Stimulated activated naive B cell treated with anti-CD40 and anti-IgM and Interleukin-4, amounts not matched to agents 10 μg/mL and 1 μg/mL and 100 μg/mL, for 72 hours (primary cell): Measurements from ENCODE around the gene APBB1.
A peak's percentile ranks its signal among the peaks of the same experiment; 100 is the strongest.

Source experiments
- ATAC-seq, 2 donors: fragments of 150-1000 bp; cut with Tn5 transposase; replicated peaks; 2 replicates each; pipeline ENCODE4 v1.10.0; 2021; ENCODE audit warnings: moderate library complexity in 1 of 2
- DNase-seq: peaks from one replicate; pipeline ENCODE4 v3.0.0; 2021
- H3K27ac Mint-ChIP-seq: one replicate; pipeline ENCODE4 v1.8.0; 2022; ENCODE audit warnings: mild to moderate bottlenecking, mixed read lengths
- H3K27me3 Mint-ChIP-seq, 2 donors: one replicate each; pipeline ENCODE4 v1.8.0; 2022; ENCODE audit warnings: mixed read lengths in 2 of 2
- H3K36me3 Mint-ChIP-seq, 2 donors: one replicate each; pipeline ENCODE4 v1.8.0; 2022; ENCODE audit warnings: mixed read lengths in 2 of 2, mild to moderate bottlenecking in 1 of 2
- H3K4me1 Mint-ChIP-seq, 2 donors: one replicate each; pipeline ENCODE4 v1.8.0; 2022; ENCODE audit warnings: mixed read lengths in 2 of 2, mild to moderate bottlenecking in 1 of 2
- H3K4me3 Mint-ChIP-seq, 2 donors: one replicate each; pipeline ENCODE4 v1.8.0; 2022; ENCODE audit warnings: mild to moderate bottlenecking in 2 of 2, mixed read lengths in 2 of 2, moderate library complexity in 1 of 2
- H3K9me3 Mint-ChIP-seq, 2 donors: one replicate each; pipeline ENCODE4 v1.8.0; 2022; ENCODE audit warnings: mixed read lengths in 2 of 2, mild to moderate bottlenecking in 1 of 2

APBB1 gene

DNA sequence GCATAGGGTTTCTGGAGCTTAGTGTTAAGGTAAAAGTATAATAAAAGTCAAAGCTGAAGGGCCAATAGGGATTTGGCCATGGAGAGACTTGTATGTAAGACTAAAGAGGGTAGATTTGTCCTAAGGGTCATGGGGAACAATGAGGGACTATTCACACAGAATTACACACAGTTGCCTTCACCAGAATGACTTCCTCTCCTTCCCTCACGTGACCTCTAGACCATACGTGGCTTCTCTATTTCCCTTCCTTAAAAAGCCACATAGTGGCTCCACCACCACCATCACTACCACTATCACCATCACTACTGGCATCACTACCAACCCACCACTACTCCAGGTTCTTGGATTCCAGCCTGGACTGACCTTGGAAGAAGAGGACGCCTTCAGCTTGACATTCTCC, 19.1 kb upstream of the APBB1 start:
- DNase-seq, result no peak
- H3K4me1 Mint-ChIP-seq, result peaks cover 7 to 9% of the 10 kb centered on the region in 2 donors
- H3K9me3 Mint-ChIP-seq, result no peaks in the 10 kb centered on the region
- no peaks in the 10 kb centered on the region for H3K36me3 Mint-ChIP-seq
- peak; percentile 62 to 63 for ATAC-seq
- H3K27ac Mint-ChIP-seq, result no peak overlapping the region
- no peaks in the 10 kb centered on the region for H3K27me3 Mint-ChIP-seq
- no peak overlapping the region for H3K4me3 Mint-ChIP-seq

GRCh38 chr11:6437423-6437822, 18.5 kb upstream of the APBB1 start:
- no peak overlapping the region for H3K27ac Mint-ChIP-seq
- no peak for DNase-seq
- ATAC-seq, result no peak
- peaks cover 7 to 9% of the 10 kb centered on the region in 2 donors for H3K4me1 Mint-ChIP-seq
- H3K27me3 Mint-ChIP-seq, result no peaks in the 10 kb centered on the region
- no peak overlapping the region for H3K4me3 Mint-ChIP-seq
- no peaks in the 10 kb centered on the region for H3K9me3 Mint-ChIP-seq
- no peaks in the 10 kb centered on the region for H3K36me3 Mint-ChIP-seq

DNA sequence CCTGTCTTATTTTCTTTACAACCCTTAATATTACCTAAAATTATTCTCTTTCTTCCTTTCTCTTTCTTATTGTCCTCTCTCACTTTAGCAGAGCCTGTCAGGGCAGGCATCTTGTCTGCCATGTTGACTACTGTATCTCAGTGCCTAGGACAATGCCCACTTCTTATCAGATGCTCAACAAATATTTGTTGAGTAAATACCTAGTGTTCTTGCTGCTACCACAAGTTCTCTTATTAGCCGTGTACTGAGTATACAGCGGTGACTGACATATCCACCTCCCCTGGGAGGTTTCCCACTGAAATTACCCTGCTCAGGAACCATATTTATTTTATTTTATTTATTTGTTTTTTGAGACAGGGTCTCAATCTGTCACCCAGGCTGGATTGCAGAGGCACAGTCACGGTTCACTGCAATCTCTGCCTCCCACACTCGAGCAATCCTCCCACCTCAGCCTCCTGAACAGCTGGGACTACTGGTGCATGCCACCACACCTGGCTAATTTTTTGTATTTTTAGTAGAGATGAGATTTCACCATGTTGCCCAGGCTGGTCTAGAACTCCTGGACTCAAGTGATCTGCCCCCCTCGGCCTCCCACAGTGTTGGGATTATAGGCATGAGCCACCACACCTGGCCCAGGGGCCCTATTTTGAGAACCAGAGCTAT, 15.2 kb upstream of the APBB1 start:
- Mint-ChIP-seq H3K27me3 (no peaks in the 10 kb centered on the region), H3K36me3 (no peaks in the 10 kb centered on the region), H3K4me1 (peaks cover 7 to 9% of the 10 kb centered on the region in 2 donors), H3K9me3 (no peaks in the 10 kb centered on the region), H3K4me3 (no peak overlapping the region), H3K27ac (no peak overlapping the region)
- DNase-seq, result no peak
- ATAC-seq, result peak in 1 of 2 donors; percentile 47

GRCh38 chr11:6431861-6432260, 13.0 kb upstream of the APBB1 start:
- H3K27ac Mint-ChIP-seq, result no peak overlapping the region

GRCh38 chr11:6427516-6427915, 8.6 kb upstream of the APBB1 start:
- no peaks in the 10 kb centered on the region for H3K9me3 Mint-ChIP-seq
- no peak overlapping the region for H3K4me3 Mint-ChIP-seq
- no peaks in the 10 kb centered on the region for H3K36me3 Mint-ChIP-seq
- DNase-seq (no peak), ATAC-seq (no peak)
- peaks cover 17 to 21% of the 10 kb centered on the region in 2 donors for H3K27me3 Mint-ChIP-seq
- no peak overlapping the region for H3K27ac Mint-ChIP-seq
- no peaks in the 10 kb centered on the region for H3K4me1 Mint-ChIP-seq

More at GRCh38 chr11:6431861-6432260, 13.0 kb upstream of the APBB1 start:
- Mint-ChIP-seq H3K4me3 (no peak overlapping the region), H3K36me3 (no peaks in the 10 kb centered on the region), H3K9me3 (no peaks in the 10 kb centered on the region), H3K4me1 (peaks cover 7 to 9% of the 10 kb centered on the region in 2 donors), H3K27me3 (no peaks in the 10 kb centered on the region)
- ATAC-seq (no peak), DNase-seq (no peak)

GRCh38 chr11:6420677-6421076, 1.8 kb upstream of the APBB1 start:
- Mint-ChIP-seq H3K9me3 (no peaks in the 10 kb centered on the region), H3K4me3 (no peak overlapping the region), H3K27me3 (peaks cover 27 to 33% of the 10 kb centered on the region in 2 donors), H3K27ac (no peak overlapping the region), H3K36me3 (no peaks in the 10 kb centered on the region), H3K4me1 (peaks cover 0 to 2% of the 10 kb centered on the region in 2 donors)
- DNase-seq (no peak), ATAC-seq (no peak)

DNA sequence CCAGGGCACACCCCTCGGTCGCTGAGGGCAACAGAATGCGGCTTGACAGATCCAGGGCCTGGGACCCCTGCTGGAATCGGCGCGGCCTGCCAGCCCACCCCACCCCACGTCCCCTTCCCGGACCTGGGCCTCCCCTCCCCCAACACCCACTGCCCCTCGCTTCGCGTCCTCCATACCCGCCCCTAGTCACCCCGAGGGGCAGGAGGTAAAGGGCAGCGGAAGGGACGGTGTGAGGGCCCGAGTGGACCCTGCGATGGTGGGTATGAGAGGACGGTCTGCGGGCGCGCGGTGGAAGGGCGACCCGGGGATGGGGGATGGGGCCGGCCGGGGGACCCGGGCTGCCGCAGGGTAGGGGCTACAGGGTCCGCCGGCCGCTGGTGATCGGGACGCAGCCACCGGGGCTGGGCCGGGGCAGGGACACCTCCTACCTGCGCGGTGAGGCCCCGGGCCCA, 311 bp downstream of the APBB1 start:
- ATAC-seq (peak; percentile 35 to 43), DNase-seq (no peak)
- Mint-ChIP-seq H3K36me3 (no peaks in the 10 kb centered on the region), H3K27me3 (peaks cover 15 to 17% of the 10 kb centered on the region in 2 donors), H3K4me3 (no peak overlapping the region), H3K27ac (no peak overlapping the region), H3K9me3 (no peaks in the 10 kb centered on the region), H3K4me1 (peaks cover 0 to 2% of the 10 kb centered on the region in 2 donors)

DNA sequence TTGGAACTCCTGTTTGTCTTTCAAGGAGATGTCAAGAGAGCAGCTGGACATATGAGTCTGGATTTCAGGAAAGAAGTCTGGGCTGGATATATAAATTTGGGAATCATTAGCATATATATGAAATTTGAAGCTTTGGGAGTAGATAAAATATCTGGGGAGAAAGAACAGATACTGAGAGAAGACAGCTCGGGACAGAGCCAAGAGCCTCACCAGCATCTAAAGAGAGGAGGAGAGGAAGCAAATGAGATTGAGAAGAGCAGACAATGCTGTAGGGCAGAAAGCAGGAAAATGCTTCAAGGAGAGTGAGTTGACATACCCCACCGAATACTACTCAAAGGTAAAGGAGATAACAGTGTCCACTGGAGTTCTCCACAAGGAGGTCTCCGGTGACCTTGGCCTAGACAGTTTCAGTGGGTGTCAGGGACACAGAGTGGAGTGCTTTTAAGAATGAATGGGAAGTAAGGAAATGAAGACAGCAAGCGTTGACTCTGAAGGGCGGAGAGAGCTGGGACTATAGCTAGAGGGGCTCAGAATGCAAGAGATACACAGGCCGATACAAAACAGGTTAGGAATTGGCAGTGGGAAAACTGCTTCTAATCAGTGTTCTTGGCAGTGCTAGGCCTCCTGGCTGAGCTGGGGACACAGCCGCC, 862 bp downstream of the APBB1 start:
- peaks cover 3 to 5% of the 10 kb centered on the region in 2 donors for H3K4me1 Mint-ChIP-seq
- no peak overlapping the region for H3K27ac Mint-ChIP-seq
- H3K27me3 Mint-ChIP-seq, result peaks cover 12 to 14% of the 10 kb centered on the region in 2 donors
- no peaks in the 10 kb centered on the region for H3K9me3 Mint-ChIP-seq
- ATAC-seq (no peak), DNase-seq (no peak)
- no peak overlapping the region for H3K4me3 Mint-ChIP-seq
- no peaks in the 10 kb centered on the region for H3K36me3 Mint-ChIP-seq

DNA sequence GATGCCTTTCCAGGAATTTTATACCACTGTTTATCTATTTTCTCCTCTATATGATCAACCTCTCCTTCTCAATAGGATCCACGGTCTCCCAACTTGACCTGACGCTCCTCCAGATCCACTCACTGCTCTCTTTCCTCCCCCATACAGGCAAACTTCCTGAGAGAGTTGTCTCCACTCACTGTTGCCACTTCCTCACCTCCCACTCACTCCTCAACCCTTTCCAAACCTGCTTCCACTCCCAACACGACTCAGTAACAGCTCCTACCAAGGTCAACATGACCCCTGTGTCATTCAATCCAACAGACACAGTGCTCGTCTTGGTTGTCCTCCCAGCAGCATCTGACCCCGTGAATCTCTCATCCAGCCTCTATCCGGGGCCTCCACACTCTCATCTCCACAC, 3.1 kb downstream of the APBB1 start:
- peaks cover 5 to 7% of the 10 kb centered on the region in 2 donors for H3K4me1 Mint-ChIP-seq
- DNase-seq, result no peak
- H3K36me3 Mint-ChIP-seq, result no peaks in the 10 kb centered on the region
- peaks cover 2% of the 10 kb centered on the region in 2 donors for H3K27me3 Mint-ChIP-seq
- H3K27ac Mint-ChIP-seq, result no peak overlapping the region
- H3K4me3 Mint-ChIP-seq, result no peak overlapping the region
- no peaks in the 10 kb centered on the region for H3K9me3 Mint-ChIP-seq
- no peak for ATAC-seq

- H3K27me3 Mint-ChIP-seq, result no peaks in the 10 kb centered on the region
- peaks cover 5 to 7% of the 10 kb centered on the region in 2 donors for H3K4me1 Mint-ChIP-seq
- peaks cover 0 to under 1% of the 10 kb centered on the region in 2 donors for H3K36me3 Mint-ChIP-seq
- no peak overlapping the region for H3K27ac Mint-ChIP-seq
- ATAC-seq (peak; percentile 44 to 49), DNase-seq (no peak)
- H3K9me3 Mint-ChIP-seq, result no peaks in the 10 kb centered on the region
- H3K4me3 Mint-ChIP-seq, result no peak overlapping the region
Measured at GRCh38 chr11:6414874-6415328, 4.0 kb downstream of the APBB1 start.

DNA sequence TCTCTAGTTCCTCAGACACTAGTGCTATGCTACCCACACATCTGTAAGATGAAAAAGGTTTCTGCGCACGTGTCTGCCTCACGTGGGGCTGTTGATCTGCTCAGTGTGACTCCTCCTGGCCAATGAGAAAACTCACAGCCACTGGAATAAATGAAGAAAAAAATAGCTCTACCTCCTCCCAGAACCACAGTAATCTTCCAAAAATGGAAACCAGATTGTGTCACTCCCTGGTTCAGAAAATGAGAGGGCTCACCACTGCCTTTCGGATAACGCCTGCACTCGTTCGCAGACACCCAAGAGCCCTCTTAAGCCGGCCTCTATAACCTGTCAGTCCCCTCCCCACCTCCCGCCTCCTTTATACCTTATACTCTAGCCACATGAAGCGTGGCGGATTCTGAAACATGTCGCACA, 5.1 kb downstream of the APBB1 start:
- peaks cover 5% of the 10 kb centered on the region in 2 donors for H3K4me1 Mint-ChIP-seq
- ATAC-seq (no peak), DNase-seq (no peak)
- no peak overlapping the region for H3K4me3 Mint-ChIP-seq
- H3K9me3 Mint-ChIP-seq, result no peaks in the 10 kb centered on the region
- H3K27ac Mint-ChIP-seq, result no peak overlapping the region
- H3K27me3 Mint-ChIP-seq, result no peaks in the 10 kb centered on the region
- peaks cover 0 to 3% of the 10 kb centered on the region in 2 donors for H3K36me3 Mint-ChIP-seq

GRCh38 chr11:6411594-6412031, 7.3 kb downstream of the APBB1 start:
- DNase-seq (no peak), ATAC-seq (no peak)
- Mint-ChIP-seq H3K4me3 (no peak overlapping the region), H3K9me3 (no peaks in the 10 kb centered on the region), H3K36me3 (peaks cover 0 to 6% of the 10 kb centered on the region in 2 donors), H3K27ac (no peak overlapping the region), H3K27me3 (no peaks in the 10 kb centered on the region), H3K4me1 (peaks cover 9 to 13% of the 10 kb centered on the region in 2 donors)

DNA sequence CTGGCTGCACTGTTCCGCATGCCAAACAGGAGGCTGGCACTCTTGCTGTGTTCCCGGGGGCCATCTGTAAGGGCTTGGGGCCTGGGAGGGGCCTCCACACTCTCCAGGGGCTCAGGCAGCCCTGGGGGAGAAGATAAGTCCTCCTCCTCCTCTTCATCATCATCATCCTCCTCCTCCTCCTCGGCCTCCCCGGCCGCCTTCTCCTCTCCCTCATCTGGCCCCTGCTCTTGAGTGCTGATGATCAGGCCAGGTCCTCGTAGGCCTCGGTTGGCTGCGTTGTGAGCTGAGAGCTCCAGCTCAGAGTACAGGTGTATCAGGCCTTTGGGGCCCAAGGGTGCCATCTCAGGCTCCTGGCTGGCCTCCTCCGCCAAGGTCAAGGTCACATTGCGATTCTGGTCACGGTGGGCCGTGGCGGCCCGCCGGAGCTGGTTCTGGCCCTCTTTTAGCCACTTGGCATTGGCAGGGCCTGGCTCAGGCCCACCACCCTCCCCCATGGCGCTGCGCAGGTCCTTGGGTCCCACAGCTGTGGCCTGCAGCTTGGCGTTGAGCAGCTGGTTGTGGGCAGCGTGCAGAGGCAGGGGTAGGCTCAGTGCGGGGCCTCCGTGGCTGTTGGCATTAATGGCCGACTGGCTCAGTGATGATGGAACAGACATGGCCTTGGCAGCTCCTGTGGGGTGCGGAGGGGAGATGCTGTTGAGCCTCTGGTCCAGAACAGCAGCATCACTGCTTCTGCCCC, 8.0 kb downstream of the APBB1 start:
- no peak overlapping the region for H3K4me3 Mint-ChIP-seq

GRCh38 chr11:6406370-6406769, 12.5 kb downstream of the APBB1 start:
- Mint-ChIP-seq H3K27ac (no peak overlapping the region), H3K4me3 (no peak overlapping the region), H3K27me3 (no peaks in the 10 kb centered on the region), H3K4me1 (peaks cover 36 to 56% of the 10 kb centered on the region in 2 donors), H3K9me3 (no peaks in the 10 kb centered on the region), H3K36me3 (peaks cover 0 to 6% of the 10 kb centered on the region in 2 donors)
- DNase-seq (no peak), ATAC-seq (no peak)

More for the DNA sequence above, 8.0 kb downstream of the APBB1 start:
- Mint-ChIP-seq H3K27me3 (no peaks in the 10 kb centered on the region), H3K9me3 (no peaks in the 10 kb centered on the region), H3K36me3 (peaks cover 0 to 6% of the 10 kb centered on the region in 2 donors), H3K4me1 (peaks cover 14 to 21% of the 10 kb centered on the region in 2 donors), H3K27ac (no peak overlapping the region)
- no peak for ATAC-seq
- DNase-seq, result no peak
